Mesothelial cell of epicardium (in vitro differentiated cells): ENCODE results near the gene SGCA. TPM values are rescaled to one million over a fixed set of nuclear protein-coding genes. Genes with fewer than 3 reads are reported as not detected.

Experiments used
- DNase-seq, 2 experiments: peaks; one replicate each; pipeline ENCODE4 v3.0.0; 2021; ENCODE audit warnings: low spot score in 2 of 2; ENCODE audit not compliant: unreplicated experiment in 2 of 2
- H3K27ac Mint-ChIP-seq: 2 replicates; pipeline ENCODE4 v1.8.0; 2021; ENCODE audit warnings: mixed read lengths
- H3K27me3 Mint-ChIP-seq: 2 replicates; pipeline ENCODE4 v1.8.0; 2021; ENCODE audit warnings: low read depth, mixed read lengths
- H3K36me3 Mint-ChIP-seq: 2 replicates; pipeline ENCODE4 v1.8.0; 2021; ENCODE audit warnings: mixed read lengths
- H3K4me1 Mint-ChIP-seq: 2 replicates; pipeline ENCODE4 v1.8.0; 2021; ENCODE audit warnings: mixed read lengths
- H3K4me3 Mint-ChIP-seq: 2 replicates; pipeline ENCODE4 v1.8.0; 2021; ENCODE audit warnings: mild to moderate bottlenecking, moderate library complexity, mixed read lengths
- H3K9me3 Mint-ChIP-seq: 2 replicates; pipeline ENCODE4 v1.8.0; 2021; ENCODE audit warnings: mixed read lengths
- CTCF ChIP-seq: fragments of 200-600 bp; sonication (generic); IDR thresholded peaks from one replicate; pipeline ENCODE4 v1.5.0; 2021; ENCODE audit warnings: antibody characterized with exemption; ENCODE audit not compliant: unreplicated experiment
- total RNA-seq: library from RNA; stranded (reverse); gene quantifications from 3 replicates; pipeline ENCODE4 v1.2.1, GENCODE V29; 2021

The SGCA gene
- not detected in 3 replicates for total RNA-seq

GRCh38 chr17:50165867-50166517 is at the start of gene SGCA:
Gene SGCA, plus strand, starts transcription at chr17:50166005. Its CDS starts 36 bp downstream, at chr17:50166041.
- DNase-seq = no peak
- H3K27me3 Mint-ChIP-seq = peaks cover 3% of the 10 kb centered on the region
- H3K27ac Mint-ChIP-seq = peak within 1 kb of the TSS; percentile 33
- H3K9me3 Mint-ChIP-seq = no peaks in the 10 kb centered on the region
- H3K4me3 Mint-ChIP-seq = no peak within 1 kb of the TSS
- H3K4me1 Mint-ChIP-seq = peaks cover 9% of the 10 kb centered on the region
- TF ChIP-seq CTCF = no peak
- H3K36me3 Mint-ChIP-seq = no peaks in the 10 kb centered on the region

- peak overlapping the region; percentile 24 for H3K4me3 Mint-ChIP-seq
- TF ChIP-seq CTCF = peak; percentile 69
- no peaks in the 10 kb centered on the region for H3K9me3 Mint-ChIP-seq
- H3K27me3 Mint-ChIP-seq = peaks cover 20% of the 10 kb centered on the region
- no peak overlapping the region for H3K27ac Mint-ChIP-seq
- H3K36me3 Mint-ChIP-seq = peaks cover 4% of the 10 kb centered on the region
- H3K4me1 Mint-ChIP-seq = peaks cover 10% of the 10 kb centered on the region
- DNase-seq = peak; percentile 69 to 84
Measured at GRCh38 chr17:50117202-50118051, 48.4 kb upstream of the SGCA start.

- DNase-seq = no peak
- TF ChIP-seq CTCF = no peak
- Mint-ChIP-seq H3K9me3 (no peaks in the 10 kb centered on the region), H3K36me3 (peaks cover 4% of the 10 kb centered on the region), H3K27ac (no peak overlapping the region), H3K4me3 (no peak overlapping the region), H3K4me1 (peaks cover 7% of the 10 kb centered on the region), H3K27me3 (peaks cover 20% of the 10 kb centered on the region)
Measured at GRCh38 chr17:50118076-50118827, 47.6 kb upstream of the SGCA start.

GRCh38 chr17:50118828-50119218 is 47.0 kb upstream of the SGCA start:
- Mint-ChIP-seq H3K4me3 (no peak overlapping the region), H3K27ac (no peak overlapping the region), H3K27me3 (peaks cover 20% of the 10 kb centered on the region), H3K4me1 (peaks cover 11% of the 10 kb centered on the region), H3K9me3 (no peaks in the 10 kb centered on the region), H3K36me3 (peaks cover 4% of the 10 kb centered on the region)
- DNase-seq = no peak
- TF ChIP-seq CTCF = no peak

- Mint-ChIP-seq H3K4me1 (peaks cover 15% of the 10 kb centered on the region), H3K27ac (no peak overlapping the region), H3K27me3 (peaks cover 15% of the 10 kb centered on the region), H3K36me3 (no peaks in the 10 kb centered on the region), H3K9me3 (no peaks in the 10 kb centered on the region), H3K4me3 (no peak overlapping the region)
- no peak for DNase-seq
- TF ChIP-seq CTCF = no peak
Measured at GRCh38 chr17:50120475-50121253, 45.1 kb upstream of the SGCA start.
